Jurkat, Clone E6-1 (cell line): ENCODE data around the gene EXOC4.
"Not testable (repeated sequence)": the region's sequence is repeated elsewhere in the genome, so short reads cannot be mapped to it uniquely, and the experiment has no call there.

ENCODE experiments used
- DNase-seq: peaks from one replicate; pipeline ENCODE4 v3.0.0-alpha.2; 2011; ENCODE audit warnings: low read depth, low spot score
- H3K4me3 ChIP-seq: 2 replicates; pipeline ENCODE4 v1.5.1; 2011; ENCODE audit warnings: mild to moderate bottlenecking, low read length, control low read depth, moderate library complexity

Gene EXOC4

DNA sequence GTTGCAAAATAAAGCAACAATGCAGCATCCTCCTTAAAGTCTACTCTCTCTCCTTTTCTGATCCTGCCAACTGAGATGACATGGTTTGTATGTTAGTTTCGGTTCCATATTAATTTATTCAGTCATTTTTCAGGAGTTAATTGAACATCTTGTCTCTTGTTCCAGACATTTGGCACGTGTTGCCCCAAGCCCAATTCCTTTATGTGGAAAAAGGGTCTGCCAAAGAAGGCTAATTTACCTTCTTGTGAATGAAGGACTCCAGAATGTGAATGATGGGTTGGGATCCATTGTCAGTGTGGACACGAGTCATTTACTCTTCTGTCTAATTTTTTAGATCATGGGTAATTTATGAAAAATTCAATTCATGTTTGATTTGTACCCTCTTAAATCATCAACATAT, 523.4 kb downstream of the EXOC4 start:
- H3K4me3 ChIP-seq, result no peak overlapping the region
- no peak for DNase-seq

DNA sequence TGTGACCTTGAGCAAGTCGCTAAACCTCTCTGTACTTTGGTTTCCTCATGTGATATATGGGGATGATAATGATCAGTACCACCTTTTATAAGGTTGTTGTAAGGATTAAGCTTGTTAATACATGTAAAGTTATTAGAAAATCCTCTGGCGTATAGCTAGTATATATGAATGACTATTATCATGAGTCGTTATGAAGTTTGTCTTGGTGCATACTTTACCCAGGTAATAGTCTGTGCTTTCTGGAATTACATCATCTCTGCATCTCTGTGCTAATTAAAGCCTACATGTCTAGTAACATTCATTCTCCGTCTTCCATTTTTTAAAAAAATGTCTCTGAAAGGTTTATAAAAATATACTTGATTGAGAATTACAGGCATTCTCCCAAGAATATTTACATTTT, 524.8 kb downstream of the EXOC4 start:
- no peak for DNase-seq
- H3K4me3 ChIP-seq, result no peak overlapping the region

DNA sequence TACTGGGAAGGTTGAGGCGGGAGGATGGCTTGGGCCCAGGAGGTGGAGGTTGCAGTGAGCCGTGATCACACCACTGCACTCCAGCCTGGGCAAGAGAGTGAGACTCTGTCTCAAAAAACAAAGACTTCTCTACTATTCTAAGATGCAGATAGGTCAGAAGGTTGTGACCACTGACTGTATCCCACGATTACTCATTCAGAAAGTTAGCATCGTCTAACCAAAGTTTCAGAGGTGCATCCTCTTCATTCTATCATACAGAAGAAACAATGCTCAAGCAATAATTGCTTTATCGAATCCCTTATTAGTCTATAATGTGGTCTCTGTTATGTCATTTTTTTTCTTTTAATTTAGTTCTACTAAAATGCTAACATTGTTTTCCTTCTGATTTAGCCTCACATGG, 525.6 kb downstream of the EXOC4 start:
- no peak for DNase-seq
- H3K4me3 ChIP-seq, result no peak overlapping the region

DNA sequence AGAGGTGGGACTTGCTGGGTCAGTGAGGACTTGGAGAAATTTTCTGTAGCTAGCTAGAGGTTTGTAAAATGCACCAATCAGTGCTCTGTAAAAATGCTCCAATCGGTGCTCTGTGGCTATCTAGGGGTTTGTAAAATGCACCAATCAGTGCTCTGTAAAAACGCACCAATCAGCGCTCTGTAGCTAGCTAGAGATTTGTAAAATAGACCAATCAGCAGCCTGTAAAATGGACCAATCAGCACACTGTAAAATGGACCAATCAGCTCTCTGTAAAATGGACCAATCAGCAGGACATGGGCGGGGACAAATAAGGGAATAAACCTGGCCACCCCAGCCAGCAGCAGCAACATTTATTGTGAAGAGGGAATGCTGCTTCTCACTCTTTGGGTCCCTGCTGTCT, 526.7 kb downstream of the EXOC4 start:
- H3K4me3 ChIP-seq, DNase-seq: not testable (repeated sequence)

DNA sequence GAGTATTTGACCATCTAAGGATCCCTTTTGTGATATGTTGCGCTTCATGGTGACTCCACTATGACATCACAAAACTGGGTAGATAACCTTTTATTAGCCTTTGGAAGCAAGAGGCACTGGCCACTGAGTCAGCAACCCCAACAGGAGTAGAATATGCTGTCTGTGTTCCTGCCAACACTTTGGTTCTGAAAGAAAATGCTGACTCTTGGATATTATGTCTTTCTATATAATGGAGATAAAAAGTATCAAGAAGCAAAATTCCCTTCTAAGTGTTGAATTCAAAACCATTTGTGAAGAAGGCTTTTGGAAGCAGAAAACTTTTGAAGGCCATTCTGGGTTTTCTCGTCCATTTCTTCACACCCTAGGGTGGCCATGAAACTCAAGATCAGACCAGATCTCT, 528.0 kb downstream of the EXOC4 start:
- H3K4me3 ChIP-seq, result no peak overlapping the region
- DNase-seq, result no peak

DNA sequence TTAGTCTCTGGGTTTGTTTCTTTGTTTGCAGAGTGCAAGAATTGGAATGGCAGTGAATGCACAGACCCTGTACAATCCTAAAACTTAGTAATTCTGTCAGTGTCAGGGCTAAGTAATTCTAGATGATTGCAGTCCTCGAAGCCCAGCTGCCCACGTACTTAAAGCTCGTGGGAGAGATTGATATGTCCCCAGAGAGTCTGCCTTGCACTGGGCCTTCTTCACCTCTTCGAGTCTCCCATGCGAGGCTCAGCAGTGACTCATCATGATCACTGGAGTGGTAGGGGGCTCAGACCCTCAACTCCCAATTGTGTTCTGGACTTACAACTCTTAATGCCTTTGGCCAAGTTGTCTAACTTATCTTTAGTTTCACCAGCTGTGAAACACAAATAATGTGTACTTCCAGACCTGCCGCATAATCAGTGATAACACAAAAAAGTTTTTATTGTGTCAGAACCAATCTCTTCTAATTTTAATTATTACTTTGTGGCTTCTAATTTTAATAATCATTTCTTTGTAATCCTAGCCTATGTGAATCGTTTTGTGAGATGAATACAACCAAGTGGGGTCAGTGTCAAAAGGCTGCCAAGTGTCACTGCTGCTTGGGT, 528.7 kb downstream of the EXOC4 start:
- no peak overlapping the region for H3K4me3 ChIP-seq
- no peak for DNase-seq

DNA sequence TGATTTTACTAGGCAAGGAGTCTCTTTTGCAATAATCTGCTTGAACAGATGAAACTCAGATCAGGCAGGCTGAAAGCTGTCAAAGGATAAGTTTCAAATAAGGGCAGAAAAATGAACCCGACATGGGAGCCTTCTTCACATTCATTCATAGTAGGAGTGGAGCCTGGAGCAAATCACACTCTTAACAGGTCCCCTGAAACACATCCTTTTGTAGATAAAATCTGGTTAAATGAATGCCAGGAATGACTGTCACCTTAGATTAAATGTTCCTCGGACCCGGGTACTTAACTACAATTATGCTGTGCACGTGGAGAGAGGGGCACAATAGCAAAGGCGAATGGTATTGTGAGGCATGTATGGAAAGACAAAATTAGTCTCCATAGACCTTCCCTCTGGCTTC, 529.6 kb downstream of the EXOC4 start:
- H3K4me3 ChIP-seq, result no peak overlapping the region
- no peak for DNase-seq

DNA sequence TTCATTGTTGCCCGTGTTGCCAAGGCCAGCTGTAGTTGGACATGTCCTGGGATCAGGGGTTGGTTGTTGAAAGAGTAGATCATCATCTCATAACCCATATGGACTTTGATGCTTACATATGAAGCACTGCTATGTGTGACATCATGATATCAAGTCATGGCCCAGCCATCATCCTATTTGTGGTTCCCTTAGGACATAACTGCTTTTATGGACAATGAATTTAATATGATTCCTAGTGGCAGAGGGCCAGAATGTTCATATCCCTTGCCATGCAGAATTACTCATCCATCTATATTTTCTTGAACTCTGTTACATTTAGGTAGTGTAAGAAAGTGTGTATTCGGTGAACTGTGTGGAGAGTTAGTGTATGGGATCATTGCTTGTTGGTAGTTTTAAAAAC, 530.4 kb downstream of the EXOC4 start:
- no peak for DNase-seq
- H3K4me3 ChIP-seq, result no peak overlapping the region

DNA sequence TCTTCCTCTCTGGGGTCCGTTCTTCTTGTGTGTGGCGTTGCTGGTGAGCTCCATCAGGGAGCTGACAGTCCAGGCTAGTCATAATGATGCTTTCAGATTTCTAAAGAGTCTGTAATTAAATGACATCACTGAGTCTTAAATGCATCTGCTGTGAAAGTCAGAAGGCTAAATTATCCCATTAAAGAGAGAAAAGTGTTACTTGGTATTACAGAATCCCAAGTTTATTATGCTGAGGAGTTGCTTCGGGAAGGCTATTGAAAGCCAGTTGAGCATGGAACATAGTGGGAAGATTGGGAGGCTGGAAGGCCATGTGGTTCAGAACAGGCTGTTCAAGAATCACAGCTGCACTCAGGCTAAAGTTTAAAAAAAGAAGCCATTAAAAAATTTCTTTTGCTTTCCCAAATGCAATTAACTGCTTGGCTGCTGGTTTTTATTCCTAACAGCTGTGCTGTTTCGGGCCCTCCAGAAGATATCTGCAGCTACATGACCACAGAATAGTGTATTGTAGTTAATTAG, 531.7 kb downstream of the EXOC4 start:
- no peak for DNase-seq
- no peak overlapping the region for H3K4me3 ChIP-seq

DNA sequence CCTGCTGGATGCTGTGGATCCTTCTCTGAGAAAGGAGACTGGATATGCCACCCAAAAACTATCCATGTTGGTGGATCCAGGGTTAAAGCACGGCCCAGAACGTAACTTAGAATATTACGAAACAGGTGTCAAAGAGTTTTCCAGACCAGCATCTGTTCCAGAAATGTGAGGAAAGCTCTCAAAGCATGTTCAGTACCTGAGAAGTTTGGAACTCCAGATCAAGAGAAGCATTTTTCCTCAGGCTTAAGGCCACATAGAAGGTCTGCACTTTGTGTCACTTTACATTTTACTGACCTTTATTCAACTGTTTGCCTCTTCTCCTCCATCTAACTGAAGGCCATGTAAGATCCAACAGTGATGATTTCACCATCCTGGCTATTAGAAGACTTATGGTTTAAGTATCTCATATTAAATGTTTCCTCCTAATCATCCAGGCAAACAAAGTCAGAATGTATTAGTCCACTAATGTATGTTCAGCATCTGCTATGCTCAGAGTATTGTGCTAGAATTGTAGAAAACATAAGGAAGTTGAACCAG, 533.6 kb downstream of the EXOC4 start:
- H3K4me3 ChIP-seq, result no peak overlapping the region
- DNase-seq, result no peak

DNA sequence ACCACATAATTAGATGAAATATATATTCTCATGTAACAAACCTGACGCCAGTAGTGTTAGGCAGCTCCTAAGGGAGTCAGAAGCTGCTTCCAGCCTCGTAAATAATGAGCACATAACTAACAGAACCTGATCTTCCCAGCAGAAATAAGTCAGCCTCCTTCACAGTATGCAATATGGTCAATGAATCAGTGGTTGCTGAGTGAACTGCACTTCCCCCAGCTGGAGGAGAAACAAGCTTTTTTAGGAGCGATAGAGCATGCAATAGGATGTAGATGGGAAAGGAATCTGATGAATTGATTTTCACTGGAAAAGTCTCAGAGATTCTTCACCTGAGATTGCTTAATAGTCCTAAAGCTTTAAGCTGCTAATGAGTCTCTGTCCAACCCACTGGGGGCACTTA, 537.1 kb downstream of the EXOC4 start:
- no peak for DNase-seq
- no peak overlapping the region for H3K4me3 ChIP-seq

DNA sequence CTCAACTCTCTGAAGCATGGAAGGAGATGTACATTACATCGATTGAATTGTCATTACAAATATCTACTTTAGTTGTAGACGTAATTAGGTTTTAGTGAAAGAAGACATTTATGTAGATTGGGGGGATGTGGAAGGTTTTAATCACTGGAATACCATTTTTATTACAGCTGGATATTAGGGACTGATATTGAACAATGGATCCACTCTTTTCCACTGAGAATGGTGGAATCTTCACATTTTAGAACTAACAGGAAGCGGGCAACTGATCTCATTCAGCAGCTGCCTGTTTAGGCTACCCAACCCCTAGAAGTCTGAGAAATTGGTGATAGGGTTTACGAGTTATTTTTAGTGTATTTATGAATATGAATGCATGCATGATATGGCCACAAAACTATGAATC, 538.0 kb downstream of the EXOC4 start:
- no peak overlapping the region for H3K4me3 ChIP-seq
- no peak for DNase-seq

DNA sequence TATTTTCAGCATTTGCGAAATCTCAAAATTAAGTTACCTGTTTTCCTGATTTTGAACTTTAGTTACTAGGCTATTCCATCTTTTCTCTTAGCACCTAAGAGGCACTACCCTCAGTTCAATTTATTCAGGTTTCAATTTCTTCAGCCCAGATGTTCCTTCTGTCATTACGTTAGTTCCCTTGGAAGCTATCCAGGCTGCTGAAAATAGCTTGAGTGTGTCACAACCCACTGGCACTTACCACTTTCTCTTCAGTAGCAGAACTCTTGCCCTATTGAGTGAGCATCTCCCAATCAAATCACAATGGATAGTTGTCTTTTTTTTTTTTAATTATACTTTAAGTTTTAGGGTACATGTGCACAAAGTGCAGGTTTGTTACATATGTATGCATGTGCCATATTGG, 541.6 kb downstream of the EXOC4 start:
- H3K4me3 ChIP-seq, result no peak overlapping the region
- DNase-seq, result no peak

DNA sequence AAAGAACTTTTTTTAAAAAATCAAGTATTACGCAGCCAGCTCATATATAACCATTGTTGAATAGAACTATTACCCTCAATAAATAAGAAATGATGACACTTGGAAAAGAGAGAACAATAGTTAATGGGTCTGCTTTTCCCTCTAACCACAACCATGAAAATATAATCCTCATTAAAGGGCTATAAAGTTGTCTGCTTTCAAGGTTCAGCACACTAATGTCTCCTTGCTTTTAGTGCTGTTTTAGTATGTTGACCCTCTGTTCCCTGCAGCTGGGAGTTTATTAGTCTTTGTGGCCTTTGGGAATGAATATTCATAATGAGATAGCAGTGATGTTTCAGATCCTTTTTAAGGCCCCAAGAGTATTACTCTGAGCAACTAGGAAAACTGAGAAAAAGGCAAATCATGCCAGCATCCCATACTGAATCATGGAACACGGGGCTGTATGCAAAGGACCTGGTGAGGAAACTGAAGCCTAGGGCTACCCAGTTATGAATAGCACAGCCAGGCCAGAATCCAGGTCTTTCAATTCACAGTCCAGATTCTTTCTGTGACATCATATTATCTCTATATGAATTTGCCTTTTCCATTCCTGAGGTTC, 542.3 kb downstream of the EXOC4 start:
- H3K4me3 ChIP-seq, result no peak overlapping the region
- no peak for DNase-seq

DNA sequence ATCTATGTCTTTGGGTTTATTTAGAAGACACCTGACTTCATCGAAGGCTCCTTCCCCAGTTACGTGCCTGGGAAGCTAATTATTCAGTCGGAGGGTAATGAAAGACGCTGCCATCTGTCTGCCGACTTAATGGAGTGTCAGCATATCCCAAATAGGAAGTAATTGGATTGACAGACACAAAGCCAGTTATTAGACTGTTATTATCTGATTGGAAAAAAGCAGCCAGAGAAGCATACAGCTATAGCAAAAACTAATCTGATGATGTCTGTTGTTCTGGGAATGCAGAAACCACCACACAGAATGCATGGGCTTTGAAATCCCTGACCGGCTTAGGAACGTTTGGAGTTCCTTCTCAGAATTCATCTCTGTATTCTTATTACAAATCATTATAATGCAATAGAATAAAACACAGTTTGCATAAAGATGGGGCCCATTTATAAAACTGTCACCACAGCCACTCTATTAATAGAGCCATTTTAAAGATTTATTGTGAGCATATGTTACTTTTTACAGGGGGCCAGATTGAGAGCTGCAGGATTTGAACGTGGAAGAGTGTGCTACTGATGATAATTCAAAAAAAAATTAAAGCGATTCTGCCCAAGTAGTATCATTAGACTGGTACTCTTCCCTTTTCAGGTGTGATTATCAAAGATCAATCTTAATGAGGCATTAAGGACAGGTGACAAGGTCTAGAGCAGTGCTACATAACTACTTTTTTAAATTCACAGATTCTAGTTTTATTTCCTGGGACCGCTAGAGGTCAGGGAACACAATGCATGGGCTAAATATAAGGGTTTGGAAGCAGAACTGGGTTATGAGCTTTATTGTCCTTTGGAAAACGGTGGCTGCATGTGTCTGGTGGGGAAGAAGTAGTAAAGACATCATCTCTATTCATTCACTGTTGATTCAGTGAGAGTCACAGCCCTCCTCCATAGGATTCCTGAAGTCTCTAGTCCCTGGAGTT, 544.2 kb downstream of the EXOC4 start:
- DNase-seq, result no peak

DNA sequence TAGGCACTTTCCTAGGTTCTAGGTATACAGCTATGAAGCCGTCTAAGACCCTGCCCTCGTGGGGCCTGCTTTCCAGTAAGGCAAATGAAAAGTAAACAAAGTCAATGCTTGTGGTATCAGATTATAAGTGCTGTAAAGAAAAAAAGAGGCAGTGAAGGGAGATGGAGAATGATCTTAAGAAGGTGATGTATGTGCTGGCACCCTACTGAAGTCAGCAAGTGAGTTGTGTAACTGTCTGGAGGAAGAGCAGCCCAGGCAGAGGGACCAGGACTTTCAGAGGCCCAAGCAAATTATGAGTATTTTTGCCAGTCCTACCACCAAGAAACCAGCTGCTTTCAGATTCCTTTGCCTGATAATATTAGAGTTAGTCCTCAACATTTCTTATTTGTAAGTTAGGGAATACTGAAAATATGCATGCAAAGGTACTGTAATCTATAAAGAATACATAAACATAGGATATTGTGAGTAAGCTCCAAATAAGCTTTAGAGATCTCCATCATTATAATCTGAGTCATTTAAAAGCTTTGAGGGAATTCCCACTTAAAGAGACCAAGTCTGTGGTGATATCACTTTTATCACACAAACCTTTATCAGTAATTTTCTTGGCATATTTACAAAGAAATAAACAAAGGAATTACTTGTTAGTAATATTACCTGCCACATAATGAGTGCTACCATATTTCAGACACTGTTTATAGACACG, 545.1 kb downstream of the EXOC4 start:
- no peak overlapping the region for H3K4me3 ChIP-seq
- no peak for DNase-seq

More for the DNA sequence above, 544.2 kb downstream of the EXOC4 start:
- no peak overlapping the region for H3K4me3 ChIP-seq

DNA sequence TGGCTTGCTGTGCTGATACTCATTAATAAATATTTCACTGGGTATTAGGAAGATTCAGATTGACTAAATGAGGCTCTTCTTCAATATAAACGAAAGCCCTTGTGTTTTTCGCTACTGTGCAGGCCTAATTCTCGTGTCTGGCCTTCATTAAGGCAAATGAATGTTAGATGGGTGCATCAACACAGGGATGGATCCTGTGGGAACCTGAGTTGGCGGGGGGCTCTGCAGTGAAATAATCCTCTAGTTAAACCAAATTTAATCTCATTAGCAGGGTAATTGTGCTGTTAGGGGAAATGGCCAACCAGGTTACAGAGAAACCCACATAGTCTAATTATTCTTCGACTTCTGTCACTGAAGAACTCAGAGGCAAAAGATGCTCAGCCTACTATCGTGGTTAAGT, 548.5 kb downstream of the EXOC4 start:
- H3K4me3 ChIP-seq, result no peak overlapping the region
- DNase-seq, result no peak

DNA sequence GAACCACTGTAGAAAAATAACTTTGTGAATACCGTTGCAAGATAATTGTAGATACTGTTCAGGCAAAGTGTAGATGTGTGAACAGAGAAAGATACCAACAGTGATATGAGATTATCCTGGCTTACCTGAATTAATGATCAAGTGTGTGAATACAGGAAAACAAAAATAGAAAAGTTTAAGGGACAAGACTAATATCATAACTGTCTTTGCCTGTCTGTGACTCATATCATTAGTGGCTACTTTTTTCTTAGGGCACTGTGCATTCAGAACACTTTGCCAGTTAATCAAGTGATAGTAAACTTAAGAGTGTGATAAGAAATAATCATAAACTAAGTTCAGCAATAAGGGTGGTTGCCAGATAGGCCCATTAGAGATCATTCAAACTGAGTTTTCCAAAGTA, 551.2 kb downstream of the EXOC4 start:
- no peak overlapping the region for H3K4me3 ChIP-seq
- no peak for DNase-seq

DNA sequence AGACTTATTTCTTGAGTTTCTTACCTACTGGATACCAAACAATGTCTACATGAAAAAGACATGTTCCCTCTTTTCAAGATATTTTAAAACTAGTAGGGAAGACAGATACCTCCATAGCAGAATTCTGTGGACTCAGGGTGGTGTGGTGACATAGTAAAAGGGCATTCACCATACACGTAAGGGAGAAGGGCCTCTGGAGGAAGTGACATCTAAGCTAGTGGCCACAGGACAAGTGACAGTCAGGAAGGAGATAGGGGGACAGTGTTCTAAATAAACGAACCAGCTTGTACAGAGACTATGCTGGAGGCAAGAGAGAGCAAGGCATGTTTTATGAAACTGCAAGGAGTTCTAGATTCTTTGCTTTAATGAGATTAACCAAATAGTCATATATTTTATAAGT, 552.5 kb downstream of the EXOC4 start:
- no peak overlapping the region for H3K4me3 ChIP-seq
- no peak for DNase-seq
